Body of pancreas (tissue), 4 donors: ENCODE data around the gene UBA1. TPM values are rescaled to one million over a fixed set of nuclear protein-coding genes. Genes with fewer than 3 reads are reported as not detected.

Experiments
- ATAC-seq: fragments of 150-250 bp; one replicate; pipeline ENCODE4 v1.9.1; 2016
- DNase-seq, 4 donors: peaks; one replicate each; pipeline ENCODE4 v3.0.0-alpha.2; 2019
- H3K27ac ChIP-seq, 4 donors: fragments of 200-600 bp; sonication (generic); 1 replicate in 3 of 4; 2 replicates in 1 of 4; pipeline versions ENCODE4 v1.5.1 to v1.6.1; 2016 to 2019; ENCODE audit warnings: mild to moderate bottlenecking in 1 of 4, mixed read lengths in 1 of 4, moderate library complexity in 1 of 4
- H3K27me3 ChIP-seq, 2 donors: fragments of 200-600 bp; sonication (generic); one replicate each; pipeline ENCODE4 v1.6.0; 2016; ENCODE audit warnings: mild to moderate bottlenecking in 1 of 2
- H3K36me3 ChIP-seq, 2 donors: fragments of 200-600 bp; sonication (generic); replicated peaks in 1 of 2; 2 replicates each; pipeline ENCODE4 v1.5.1; 2016; ENCODE audit warnings: low read depth in 2 of 2; ENCODE audit not compliant: insufficient read depth in 1 of 2
- H3K4me1 ChIP-seq: fragments of 200-600 bp; sonication (generic); one replicate; pipeline ENCODE4 v1.6.0; 2016
- H3K4me3 ChIP-seq, 2 donors: fragments of 200-600 bp; sonication (generic); 1 replicate in 1 of 2; 2 replicates in 1 of 2; pipeline ENCODE4 v1.5.1; 2016 to 2019
- H3K9me3 ChIP-seq, 3 donors: fragments of 200-600 bp; sonication (generic); 1 replicate in 2 of 3; 2 replicates in 1 of 3; pipeline ENCODE4 v1.5.1; 2016
- CTCF ChIP-seq, 7 experiments: fragments of 450-650 bp in 4 of 7; fragments of 200-600 bp in 3 of 7; sonication (generic) in 3 of 7; IDR thresholded peaks; one replicate each; pipeline ENCODE4 v1.5.1; 2016 to 2019; ENCODE audit warnings: antibody characterized with exemption in 7 of 7
- POLR2A ChIP-seq, 3 donors: fragments of 450-650 bp; IDR thresholded peaks; one replicate each; pipeline ENCODE4 v1.6.1; 2016; ENCODE audit warnings: antibody characterized with exemption in 3 of 3, mild to moderate bottlenecking in 2 of 3
- WGBS, 2 donors: methylation state at CpG; one replicate each; pipeline ENCODE4 v1.1.5; 2017; 5-methylcytosine and 5-hydroxymethylcytosine counted together
- intact Hi-C: fragments of 100-400 bp; cut with DNase I; formaldehyde crosslinking; loops from one replicate; pipeline ENCODE4 v1.15.1; 2023
- total RNA-seq, 2 donors: library from RNA; depleted of rRNA; stranded (reverse); fragments of >200 nt; gene quantifications; one replicate each; pipeline ENCODE4 v1.1.0, GENCODE V29; 2016

Gene UBA1
- total RNA-seq, 2 donors from 2014 or later, result 70.8 to 82.4 TPM

- TF ChIP-seq POLR2A (IDR thresholded peaks at IDR 0.05) (no peak), CTCF (IDR thresholded peaks at IDR 0.05) (no peak)
- intact Hi-C loops, result no loop called here
- WGBS, 2 donors, result 97 to 99% methylated on average over 11 to 14 of the region's 18 CpGs
- Histone ChIP-seq H3K36me3 (peaks cover 0 to 2% of the 10 kb centered on the region in 2 donors), H3K4me1 (no peaks in the 10 kb centered on the region), H3K4me3 (no peak overlapping the region), H3K27ac (no peak overlapping the region), H3K27me3 (no peaks in the 10 kb centered on the region), H3K9me3 (no peaks in the 10 kb centered on the region)
- ATAC-seq (no peak), DNase-seq (no peak)
Measured at GRCh38 chrX:47241201-47242011, 47.8 kb downstream of the UBA1 start.

- WGBS, 2 donors, result 87 to 100% methylated on average over 1 to 10 of the region's 10 CpGs
- H3K27me3 ChIP-seq, result no peaks in the 10 kb centered on the region
Measured at GRCh38 chrX:47242321-47242720, 48.7 kb downstream of the UBA1 start.

GRCh38 chrX:47243351-47243750 is 49.7 kb downstream of the UBA1 start:
- Histone ChIP-seq H3K27me3 (no peaks in the 10 kb centered on the region), H3K4me3 (no peak overlapping the region), H3K9me3 (no peaks in the 10 kb centered on the region), H3K36me3 (peaks cover 0 to 2% of the 10 kb centered on the region in 2 donors), H3K27ac (no peak overlapping the region), H3K4me1 (no peaks in the 10 kb centered on the region)
- intact Hi-C loops, result no loop called here
- 77 to 97% methylated on average over 6 to 14 of the region's 14 CpGs for whole genome bisulfite sequencing, 2 donors
- DNase-seq, result no peak
- ATAC-seq, result no peak
- TF ChIP-seq CTCF (IDR thresholded peaks at IDR 0.05) (no peak), POLR2A (IDR thresholded peaks at IDR 0.05) (no peak)

More at GRCh38 chrX:47242321-47242720, 48.7 kb downstream of the UBA1 start:
- DNase-seq, result no peak
- no peak overlapping the region for H3K4me3 ChIP-seq
- H3K4me1 ChIP-seq, result no peaks in the 10 kb centered on the region
- intact Hi-C loops, result no loop called here
- H3K9me3 ChIP-seq, result no peaks in the 10 kb centered on the region
- peaks cover 0 to 2% of the 10 kb centered on the region in 2 donors for H3K36me3 ChIP-seq
- no peak for ATAC-seq
- no peak for TF ChIP-seq CTCF (IDR thresholded peaks at IDR 0.05)
- no peak for TF ChIP-seq POLR2A (IDR thresholded peaks at IDR 0.05)
- no peak overlapping the region for H3K27ac ChIP-seq

- TF ChIP-seq CTCF (IDR thresholded peaks at IDR 0.05) (no peak), POLR2A (IDR thresholded peaks at IDR 0.05) (no peak)
- Histone ChIP-seq H3K9me3 (no peaks in the 10 kb centered on the region), H3K4me1 (no peaks in the 10 kb centered on the region), H3K36me3 (peaks cover 0 to 2% of the 10 kb centered on the region in 2 donors), H3K27ac (no peak overlapping the region), H3K27me3 (no peaks in the 10 kb centered on the region), H3K4me3 (no peak overlapping the region)
- no peak for DNase-seq
- intact Hi-C loops, result no loop called here
- WGBS, 2 donors, result 93% methylated on average over 14 of the region's 16 CpGs; no CpG with 5 or more reads in 1 of the 2 donors
- no peak for ATAC-seq
Measured at GRCh38 chrX:47244676-47245075, 51.0 kb downstream of the UBA1 start.

GRCh38 chrX:47245156-47245555 is 51.5 kb downstream of the UBA1 start:
- no peak for ATAC-seq
- H3K4me1 ChIP-seq, result no peaks in the 10 kb centered on the region
- no peak for DNase-seq
- intact Hi-C loops, result no loop called here
- no peaks in the 10 kb centered on the region for H3K9me3 ChIP-seq
- no peak overlapping the region for H3K27ac ChIP-seq
- no peaks in the 10 kb centered on the region for H3K27me3 ChIP-seq
- no peak overlapping the region for H3K4me3 ChIP-seq
- H3K36me3 ChIP-seq, result peaks cover 0 to 2% of the 10 kb centered on the region in 2 donors
- TF ChIP-seq CTCF (IDR thresholded peaks at IDR 0.05), result no peak
- no peak for TF ChIP-seq POLR2A (IDR thresholded peaks at IDR 0.05)
- 92 to 98% methylated on average over 7 to 10 of the region's 10 CpGs for WGBS, 2 donors
